ENCODE data around the gene ELAC2. TPM values are rescaled to one million over a fixed set of nuclear protein-coding genes. Genes with fewer than 3 reads are reported as not detected.

ELAC2 gene
- total RNA-seq, 1 experiment from 2014 or later = 84.5 TPM

GRCh38 chr17:13029340-13029739, 11.5 kb upstream of the ELAC2 start:
- Histone ChIP-seq H3K9ac (ENCODE audit: low read length) (no peak overlapping the region), H3K4me3 (replicated peaks in 1 of 2; ENCODE audit: low read depth in 1 of 2, low read length in 2 of 2) (no peak overlapping the region), H3K27me3 (ENCODE audit: insufficient read depth, low read length) (0 out of 2 replicates have a peak, but pooled peaks cover 3% of the 10 kb centered on the region), H4K20me1 (ENCODE audit: insufficient read depth) (no peaks in the 10 kb centered on the region), H3K27ac (ENCODE audit: low read depth, low read length) (no peak overlapping the region), H2AFZ (ENCODE audit: low read depth, low read length, poor library complexity, severe bottlenecking) (no peak overlapping the region), H3K4me2 (ENCODE audit: low read length) (no peak overlapping the region), H3K9me3 (ENCODE audit: control insufficient read depth in 1 of 2, insufficient read depth in 1 of 2, low read depth in 1 of 2, low read length in 2 of 2) (no peaks in the 10 kb centered on the region), H3K36me3 (ENCODE audit: control insufficient read depth in 1 of 2, insufficient read depth in 2 of 2, low read length in 2 of 2) (no peaks in the 10 kb centered on the region), H3K4me1 (ENCODE audit: control insufficient read depth in 1 of 2, insufficient read depth in 2 of 2, low read length in 2 of 2) (peaks cover 2 to 5% of the 10 kb centered on the region in 2 experiments; a peak in 2 of 4 replicates), H3K79me2 (ENCODE audit: insufficient read depth, low read length) (no peaks in the 10 kb centered on the region), H3K9me2 (ENCODE audit: insufficient read depth) (no peaks in the 10 kb centered on the region)
- DNase-seq (ENCODE audit: low read depth, low spot score) = no peak
- ChIA-PET CTCF (interaction anchor here (0.9 to 4.5 kb wide), 4 partner anchors 9 to 20 kb away, joined by 4 to 46 read pairs (median 14); partner anchors contain the start of gene ELAC2), RAD21 (ENCODE audit: low non-redundant PET in 1 of 2, low total read pairs in 2 of 2, uncharacterized antibody in 2 of 2, unreplicated experiment in 2 of 2) (no interaction called here), POLR2A (interaction anchor here (0.9 kb wide), 1 partner anchor 11 kb away, joined by 3 read pairs; the partner anchor contains the start of gene ELAC2)
- intact Hi-C loops (cut with micrococcal nuclease) = no loop called here
- no peak for ATAC-seq
- BruUV-seq (replicated peaks) = no TSS peak
- TF ChIP-seq POLR2A (IDR thresholded peaks at IDR 0.05; ENCODE audit: borderline replicate concordance, extremely low read depth, insufficient read depth, insufficient read length) (no peak), POLR2AphosphoS5 (IDR thresholded peaks at IDR 0.05; ENCODE audit: low read depth, low read length) (no peak), SP1 (IDR thresholded peaks at IDR 0.05; ENCODE audit: low read depth) (no peak), ZFX (IDR thresholded peaks at IDR 0.05) (no peak), YY1 (IDR thresholded peaks at IDR 0.05; ENCODE audit: extremely low read depth, insufficient replicate concordance, low read depth, low read length) (no peak), EGR1 (IDR thresholded peaks at IDR 0.05; ENCODE audit: low read depth) (no peak), REST (IDR thresholded peaks at IDR 0.05; ENCODE audit: low read depth) (no peak), EZH2 (IDR thresholded peaks at IDR 0.05) (no peak), CTCF (IDR thresholded peaks at IDR 0.05 in 2 of 3, conservative IDR thresholded peaks at IDR 0.05 in 1 of 3; ENCODE audit: borderline replicate concordance in 1 of 3, insufficient read depth in 1 of 3, low read depth in 2 of 3, low read length in 2 of 3) (no peak), EZH2phosphoT487 (IDR thresholded peaks at IDR 0.05; ENCODE audit: borderline replicate concordance) (no peak), CBX3 (IDR thresholded peaks at IDR 0.05; ENCODE audit: low read depth) (no peak), ELF1 (IDR thresholded peaks at IDR 0.05; ENCODE audit: borderline replicate concordance, low read depth) (no peak), SRF (IDR thresholded peaks at IDR 0.05; ENCODE audit: low read depth) (no peak), ATF3 (IDR thresholded peaks at IDR 0.05) (no peak), MAX (IDR thresholded peaks at IDR 0.05) (no peak), CEBPB (IDR thresholded peaks at IDR 0.05; ENCODE audit: low read depth) (no peak), ZNF274 (IDR thresholded peaks at IDR 0.05; ENCODE audit: low read depth, low read length) (no peak)

All from HCT116 (cell line).